ENCODE data around the gene NUMB. TPM values are rescaled to one million over a fixed set of nuclear protein-coding genes. Genes with fewer than 3 reads are reported as not detected.
A peak's percentile ranks its signal among the peaks of the same experiment; 100 is the strongest.

NUMB gene
- total and polyA plus RNA-seq, 4 donors = 39.4 to 100 (median 87.8) TPM

GRCh38 chr14:73325063-73325462, 133.3 kb downstream of the NUMB start:
- no peak overlapping the region for H3K4me3 ChIP-seq
- no peak overlapping the region for H3K9ac ChIP-seq (ENCODE audit: insufficient read depth in 1 of 2, low read length in 2 of 2)
- no peak for DNase-seq
- H3K4me1 ChIP-seq (ENCODE audit: control insufficient read depth in 5 of 5, insufficient read depth in 5 of 5, low read length in 5 of 5) = peaks cover 0 to 9% (median 3%) of the 10 kb centered on the region in 5 donors
- no peak overlapping the region for H3K27ac ChIP-seq (ENCODE audit: low read depth in 1 of 2, low read length in 1 of 2)
- peaks cover 0 to 3% (median 1%) of the 10 kb centered on the region in 4 donors for H3K36me3 ChIP-seq (ENCODE audit: control insufficient read depth in 4 of 4, insufficient read depth in 4 of 4, low read length in 4 of 4)
- no peaks in the 10 kb centered on the region for H3K27me3 ChIP-seq (ENCODE audit: control insufficient read depth in 3 of 3, insufficient read depth in 3 of 3, low read length in 2 of 3)
- no peaks in the 10 kb centered on the region for H3K9me3 ChIP-seq (ENCODE audit: control insufficient read depth in 4 of 4, insufficient read depth in 3 of 4, low read length in 3 of 4)
- no peak for TF ChIP-seq CTCF (IDR thresholded peaks at IDR 0.05; ENCODE audit: control extremely low read depth, extremely low read depth)
- WGBS, 2 donors = 98 to 100% methylated on average over 1 of the region's 1 CpG
- ATAC-seq (ENCODE audit: insufficient read depth, low FRiP score) = no peak

- Histone ChIP-seq H3K9ac (ENCODE audit: insufficient read depth in 1 of 2, low read length in 2 of 2) (no peak overlapping the region), H3K27me3 (ENCODE audit: control insufficient read depth in 3 of 3, insufficient read depth in 3 of 3, low read length in 2 of 3) (no peaks in the 10 kb centered on the region), H3K27ac (ENCODE audit: low read depth in 1 of 2, low read length in 1 of 2) (no peak overlapping the region), H3K4me3 (no peak overlapping the region), H3K36me3 (ENCODE audit: control insufficient read depth in 4 of 4, insufficient read depth in 4 of 4, low read length in 4 of 4) (peaks cover 0 to 3% (median 1%) of the 10 kb centered on the region in 4 donors), H3K9me3 (ENCODE audit: control insufficient read depth in 4 of 4, insufficient read depth in 3 of 4, low read length in 3 of 4) (no peaks in the 10 kb centered on the region), H3K4me1 (ENCODE audit: control insufficient read depth in 5 of 5, insufficient read depth in 5 of 5, low read length in 5 of 5) (peaks cover 0 to 9% (median 3%) of the 10 kb centered on the region in 5 donors)
- 64 to 87% methylated on average over 1 of the region's 1 CpG for WGBS, 2 donors
- peak; percentile 82 for ATAC-seq (ENCODE audit: insufficient read depth, low FRiP score)
- peak in 1 of 3 donors; percentile 17 for DNase-seq
- TF ChIP-seq CTCF (IDR thresholded peaks at IDR 0.05; ENCODE audit: control extremely low read depth, extremely low read depth) = no peak
Observed at GRCh38 chr14:73324533-73324932, 133.8 kb downstream of the NUMB start.

GRCh38 chr14:73323896-73324399, 134.4 kb downstream of the NUMB start:
- TF ChIP-seq CTCF (IDR thresholded peaks at IDR 0.05; ENCODE audit: control extremely low read depth, extremely low read depth) = no peak
- Histone ChIP-seq H3K27ac (ENCODE audit: low read depth in 1 of 2, low read length in 1 of 2) (no peak overlapping the region), H3K36me3 (ENCODE audit: control insufficient read depth in 4 of 4, insufficient read depth in 4 of 4, low read length in 4 of 4) (peaks cover 0 to 3% (median 0%) of the 10 kb centered on the region in 4 donors), H3K9me3 (ENCODE audit: control insufficient read depth in 4 of 4, insufficient read depth in 3 of 4, low read length in 3 of 4) (no peaks in the 10 kb centered on the region), H3K4me1 (ENCODE audit: control insufficient read depth in 5 of 5, insufficient read depth in 5 of 5, low read length in 5 of 5) (peaks cover 0 to 9% (median 3%) of the 10 kb centered on the region in 5 donors), H3K27me3 (ENCODE audit: control insufficient read depth in 3 of 3, insufficient read depth in 3 of 3, low read length in 2 of 3) (no peaks in the 10 kb centered on the region), H3K9ac (ENCODE audit: insufficient read depth in 1 of 2, low read length in 2 of 2) (no peak overlapping the region), H3K4me3 (no peak overlapping the region)
- ATAC-seq (ENCODE audit: insufficient read depth, low FRiP score) = no peak
- WGBS, 2 donors = 59 to 81% methylated on average over 3 of the region's 3 CpGs
- no peak for DNase-seq

GRCh38 chr14:73313151-73313550, 145.2 kb downstream of the NUMB start:
- Histone ChIP-seq H3K27ac (ENCODE audit: low read depth in 1 of 2, low read length in 1 of 2) (no peak overlapping the region), H3K4me1 (ENCODE audit: control insufficient read depth in 5 of 5, insufficient read depth in 5 of 5, low read length in 5 of 5) (peaks cover 0 to 3% (median 0%) of the 10 kb centered on the region in 5 donors), H3K27me3 (ENCODE audit: control insufficient read depth in 3 of 3, insufficient read depth in 3 of 3, low read length in 2 of 3) (no peaks in the 10 kb centered on the region), H3K4me3 (no peak overlapping the region), H3K9me3 (ENCODE audit: control insufficient read depth in 4 of 4, insufficient read depth in 3 of 4, low read length in 3 of 4) (peaks cover 0 to 2% (median 0%) of the 10 kb centered on the region in 4 donors), H3K9ac (ENCODE audit: insufficient read depth in 1 of 2, low read length in 2 of 2) (no peak overlapping the region), H3K36me3 (ENCODE audit: control insufficient read depth in 4 of 4, insufficient read depth in 4 of 4, low read length in 4 of 4) (no peaks in the 10 kb centered on the region)
- WGBS, 2 donors = 97 to 98% methylated on average over 4 of the region's 4 CpGs
- no peak for DNase-seq
- no peak for ATAC-seq (ENCODE audit: insufficient read depth, low FRiP score)
- TF ChIP-seq CTCF (IDR thresholded peaks at IDR 0.05; ENCODE audit: control extremely low read depth, extremely low read depth) = no peak
